Testis (tissue), 2 donors: ENCODE measurements around the gene METTL5.

Experiments
- CTCF ChIP-seq, 3 experiments: fragments of 450-650 bp in 2 of 3; fragments of 200-600 bp in 1 of 3; sonication (generic) in 1 of 3; IDR thresholded peaks; one replicate each; pipeline ENCODE4 v1.5.1; 2016 to 2019; ENCODE audit warnings: antibody characterized with exemption in 3 of 3, mild to moderate bottlenecking in 2 of 3, moderate library complexity in 1 of 3
- POLR2A ChIP-seq: fragments of 450-650 bp; IDR thresholded peaks from one replicate; pipeline ENCODE4 v1.6.1; 2017; ENCODE audit warnings: antibody characterized with exemption, mild to moderate bottlenecking, moderate library complexity

- no peak for TF ChIP-seq POLR2A
- no peak for TF ChIP-seq CTCF (IDR thresholded peaks at IDR 0.05)
These were observed 1.8 kb downstream of the METTL5 start for GRCh38 chr2:169822785-169823392.
